Endodermal cell (in vitro differentiated cells): ENCODE measurements around the gene KRTAP29-1. TPM values are rescaled to one million over a fixed set of nuclear protein-coding genes. Genes with fewer than 3 reads are reported as not detected.

Source experiments
- DNase-seq: peaks from one replicate; pipeline ENCODE4 v3.0.0-alpha.2; 2017
- H3K27ac ChIP-seq: 2 replicates; pipeline ENCODE4 v1.5.1; 2013; ENCODE audit warnings: mild to moderate bottlenecking, low read depth, low read length, moderate library complexity
- H3K27me3 ChIP-seq: 2 replicates; pipeline ENCODE4 v1.6.1; 2013; ENCODE audit warnings: mild to moderate bottlenecking, low read length, moderate library complexity; ENCODE audit not compliant: insufficient read depth, control insufficient read depth, poor library complexity, severe bottlenecking
- H3K36me3 ChIP-seq: 2 replicates; pipeline ENCODE4 v1.7.0; 2013; ENCODE audit warnings: mild to moderate bottlenecking, low read length, moderate library complexity; ENCODE audit not compliant: control insufficient read depth, insufficient read depth
- H3K4me1 ChIP-seq: one replicate; pipeline ENCODE4 v1.7.0; 2013; ENCODE audit warnings: low read length; ENCODE audit not compliant: control insufficient read depth, insufficient read depth
- H3K4me3 ChIP-seq: 2 replicates; pipeline ENCODE4 v1.5.1; 2013; ENCODE audit warnings: mild to moderate bottlenecking, low read length, moderate library complexity
- H3K9ac ChIP-seq: 2 replicates; pipeline ENCODE4 v1.6.1; 2013; ENCODE audit warnings: mild to moderate bottlenecking, low read length, moderate library complexity; ENCODE audit not compliant: poor library complexity, severe bottlenecking; ENCODE audit errors: extremely low read depth
- H3K9me3 ChIP-seq: 2 replicates; pipeline ENCODE4 v1.6.1; 2013; ENCODE audit warnings: mild to moderate bottlenecking, low read length, moderate library complexity; ENCODE audit not compliant: control insufficient read depth
- H3K27ac Mint-ChIP-seq: 2 replicates; pipeline ENCODE4 v1.8.0; 2020; ENCODE audit warnings: mixed read lengths
- H3K27me3 Mint-ChIP-seq: 2 replicates; pipeline ENCODE4 v1.8.0; 2021; ENCODE audit warnings: mild to moderate bottlenecking, mixed read lengths; ENCODE audit not compliant: insufficient read depth
- H3K36me3 Mint-ChIP-seq: 2 replicates; pipeline ENCODE4 v1.8.0; 2020; ENCODE audit warnings: low read depth, mixed read lengths
- H3K4me1 Mint-ChIP-seq: 2 replicates; pipeline ENCODE4 v1.8.0; 2020; ENCODE audit warnings: mixed read lengths
- H3K4me3 Mint-ChIP-seq: 2 replicates; pipeline ENCODE4 v1.8.0; 2020; ENCODE audit warnings: mild to moderate bottlenecking, moderate library complexity, mixed read lengths
- H3K9me3 Mint-ChIP-seq: 2 replicates; pipeline ENCODE4 v1.8.0; 2020; ENCODE audit warnings: mild to moderate bottlenecking, mixed read lengths
- CTCF ChIP-seq: fragments of 200-600 bp; sonication (generic); conservative IDR thresholded peaks from 2 replicates; pipeline ENCODE4 v1.5.0; 2021; ENCODE audit warnings: antibody characterized with exemption, mild to moderate bottlenecking
- WGBS, 2 experiments: methylation state at CpG; one replicate each; pipeline versions ENCODE4 v1.1.5 to v1.1.7; 2013; ENCODE audit warnings: missing lambda C conversion rate in 2 of 2, mixed read lengths in 1 of 2; ENCODE audit not compliant: insufficient coverage in 1 of 2, insufficient read length in 1 of 2; 5-methylcytosine and 5-hydroxymethylcytosine counted together
- total RNA-seq, 2 donors: library from RNA; stranded (reverse); fragmentation: NEBNext Ultra II Directional in 1 of 2; extraction: Animal tissue kit (Norgen Biotek cat#: 25700) in 1 of 2; gene quantifications; 2 replicates in 1 of 2; 3 replicates in 1 of 2; pipeline ENCODE4 v1.2.1, GENCODE V29; 2021

The KRTAP29-1 gene
- total RNA-seq, 2 donors from 2014 or later = not detected

- no peak overlapping the region for H3K4me3 ChIP-seq
- H3K4me1 Mint-ChIP-seq = no peaks in the 10 kb centered on the region
- no peak overlapping the region for H3K27ac ChIP-seq
- no peaks in the 10 kb centered on the region for H3K36me3 Mint-ChIP-seq
- no peaks in the 10 kb centered on the region for H3K36me3 ChIP-seq
- DNase-seq = no peak
- no peak overlapping the region for H3K27ac Mint-ChIP-seq
- WGBS, 2 experiments = 92% methylated on average over 2 of the region's 3 CpGs; no CpG with 5 or more reads in 1 of the 2 experiments
- H3K9me3 Mint-ChIP-seq = no peaks in the 10 kb centered on the region
- no peak overlapping the region for H3K4me3 Mint-ChIP-seq
- H3K27me3 ChIP-seq = peaks cover 22% of the 10 kb centered on the region
- H3K9me3 ChIP-seq = no peaks in the 10 kb centered on the region
- H3K9ac ChIP-seq = no peak overlapping the region
- no peak for TF ChIP-seq CTCF
- no peaks in the 10 kb centered on the region for H3K4me1 ChIP-seq
- H3K27me3 Mint-ChIP-seq = peaks cover 12% of the 10 kb centered on the region
Observed at GRCh38 chr17:41267711-41268110, 34.9 kb downstream of the KRTAP29-1 start.

GRCh38 chr17:41265078-41265477, 37.6 kb downstream of the KRTAP29-1 start, which contains the start of gene KRTAP9-6:
Gene KRTAP9-6, plus strand, starts transcription at chr17:41265378. Its CDS starts 0 bp downstream, at chr17:41265378.
- Mint-ChIP-seq H3K4me3 (no peak within 1 kb of the TSS), H3K4me1 (no peaks in the 10 kb centered on the region), H3K27me3 (peaks cover 23% of the 10 kb centered on the region), H3K27ac (no peak within 1 kb of the TSS), H3K9me3 (no peaks in the 10 kb centered on the region), H3K36me3 (no peaks in the 10 kb centered on the region)
- TF ChIP-seq CTCF = no peak
- no peaks in the 10 kb centered on the region for H3K9me3 ChIP-seq
- WGBS, 2 experiments = 71 to 86% methylated on average over 1 to 2 of the region's 2 CpGs
- no peak within 1 kb of the TSS for H3K9ac ChIP-seq
- no peak for DNase-seq
- no peak within 1 kb of the TSS for H3K4me3 ChIP-seq
- no peak within 1 kb of the TSS for H3K27ac ChIP-seq
- H3K36me3 ChIP-seq = no peaks in the 10 kb centered on the region
- H3K27me3 ChIP-seq = peaks cover 22% of the 10 kb centered on the region
- H3K4me1 ChIP-seq = no peaks in the 10 kb centered on the region

GRCh38 chr17:41264599-41264998, 38.1 kb downstream of the KRTAP29-1 start:
- H3K27me3 ChIP-seq = peaks cover 22% of the 10 kb centered on the region
- Mint-ChIP-seq H3K27me3 (peaks cover 23% of the 10 kb centered on the region), H3K27ac (no peak overlapping the region), H3K4me3 (no peak overlapping the region), H3K4me1 (no peaks in the 10 kb centered on the region), H3K9me3 (no peaks in the 10 kb centered on the region), H3K36me3 (no peaks in the 10 kb centered on the region)
- H3K4me3 ChIP-seq = no peak overlapping the region
- H3K36me3 ChIP-seq = no peaks in the 10 kb centered on the region
- no peak overlapping the region for H3K9ac ChIP-seq
- no peak for TF ChIP-seq CTCF
- WGBS, 2 experiments = 82 to 88% methylated on average over 3 of the region's 3 CpGs
- no peaks in the 10 kb centered on the region for H3K4me1 ChIP-seq
- no peak for DNase-seq
- no peaks in the 10 kb centered on the region for H3K9me3 ChIP-seq
- H3K27ac ChIP-seq = no peak overlapping the region
